ENCODE results near the gene CFAP58. TPM values are rescaled to one million over a fixed set of nuclear protein-coding genes. Genes with fewer than 3 reads are reported as not detected.

CFAP58 gene
- total RNA-seq, 1 donor from 2014 or later = 0.12 TPM

GRCh38 chr10:104334965-104335650 is 18.5 kb upstream of the CFAP58 start:
- ATAC-seq = peak; percentile 60

GRCh38 chr10:104336821-104337467 is 16.7 kb upstream of the CFAP58 start:
- ATAC-seq = no peak

- ATAC-seq = peak; percentile 5
Measured at GRCh38 chr10:104337521-104337984, 16.1 kb upstream of the CFAP58 start.

GRCh38 chr10:104337985-104338735 is 15.5 kb upstream of the CFAP58 start, which contains the start of gene ITPRIP:
ITPRIP (minus strand) TSS chr10:104338465; CDS start chr10:104316051, 22,414 bp downstream.
- peak; percentile 63 for ATAC-seq

GRCh38 chr10:104339469-104340110 is 14.0 kb upstream of the CFAP58 start:
- no peak for ATAC-seq

GRCh38 chr10:104340111-104340526 is 13.5 kb upstream of the CFAP58 start:
- ATAC-seq = no peak

- ATAC-seq = no peak
Measured at GRCh38 chr10:104340641-104341040, 13.0 kb upstream of the CFAP58 start.

- ATAC-seq = no peak
Measured at GRCh38 chr10:104342941-104343411, 10.7 kb upstream of the CFAP58 start.

- ATAC-seq = no peak
Measured at GRCh38 chr10:104344219-104344618, 9.4 kb upstream of the CFAP58 start.

- ATAC-seq = no peak
Measured at GRCh38 chr10:104345515-104345914, 8.1 kb upstream of the CFAP58 start.

- ATAC-seq = no peak
Measured at GRCh38 chr10:104345941-104346340, 7.7 kb upstream of the CFAP58 start.

GRCh38 chr10:104347295-104348045 is 6.2 kb upstream of the CFAP58 start:
- ATAC-seq = no peak

- peak; percentile 41 for ATAC-seq
Measured at GRCh38 chr10:104348601-104349000, 5.0 kb upstream of the CFAP58 start.

- ATAC-seq = peak; percentile 76
Measured at GRCh38 chr10:104349623-104350126, 4.0 kb upstream of the CFAP58 start.

- peak; percentile 69 for ATAC-seq
Measured at GRCh38 chr10:104350127-104350635, 3.5 kb upstream of the CFAP58 start.

- peak; percentile 70 for ATAC-seq
Measured at GRCh38 chr10:104351061-104351702, 2.5 kb upstream of the CFAP58 start.

GRCh38 chr10:104351919-104352318 is 1.7 kb upstream of the CFAP58 start:
- ATAC-seq = no peak

- ATAC-seq = no peak
Measured at GRCh38 chr10:104359811-104360210, 6.2 kb downstream of the CFAP58 start.

- ATAC-seq = no peak
Measured at GRCh38 chr10:104367904-104368303, 14.3 kb downstream of the CFAP58 start.

GRCh38 chr10:104368381-104368780 is 14.7 kb downstream of the CFAP58 start:
- ATAC-seq = no peak

- ATAC-seq = no peak
Measured at GRCh38 chr10:104371753-104372152, 18.1 kb downstream of the CFAP58 start.
